GM10266 (cell line): Measurements from ENCODE around the gene C5orf47.

ENCODE experiments used
- DNase-seq: peaks from one replicate; pipeline ENCODE4 v3.0.0; 2012; ENCODE audit errors: extremely low spot score
- CTCF ChIP-seq: IDR thresholded peaks from 2 replicates; pipeline ENCODE4 v1.5.1; 2012; ENCODE audit warnings: mild to moderate bottlenecking, low read depth; ENCODE audit not compliant: control insufficient read depth, insufficient read depth; ENCODE audit errors: missing control alignments

Gene C5orf47

GRCh38 chr5:173988554-173989431, at the start of gene C5orf47:
TSS of gene C5orf47 (plus strand) at chr5:173989170. CDS start at chr5:173989264, 94 bp downstream.
- DNase-seq: no peak
- TF ChIP-seq CTCF: no peak

- DNase-seq: no peak
- TF ChIP-seq CTCF: no peak
These were observed 48.7 kb upstream of the C5orf47 start for GRCh38 chr5:173940269-173940668.

- no peak for TF ChIP-seq CTCF
These were observed 47.9 kb upstream of the C5orf47 start for GRCh38 chr5:173941102-173941501.

GRCh38 chr5:173941758-173942401, 47.1 kb upstream of the C5orf47 start:
- TF ChIP-seq CTCF: no peak
- DNase-seq: no peak

More at GRCh38 chr5:173941102-173941501, 47.9 kb upstream of the C5orf47 start:
- no peak for DNase-seq

GRCh38 chr5:173944511-173944910, 44.5 kb upstream of the C5orf47 start:
- TF ChIP-seq CTCF: no peak

GRCh38 chr5:173945160-173945559, 43.8 kb upstream of the C5orf47 start:
- no peak for TF ChIP-seq CTCF
- no peak for DNase-seq

More at GRCh38 chr5:173944511-173944910, 44.5 kb upstream of the C5orf47 start:
- no peak for DNase-seq

- DNase-seq: no peak
- no peak for TF ChIP-seq CTCF
These were observed 42.6 kb upstream of the C5orf47 start for GRCh38 chr5:173946323-173946722.
